B cell (primary cell): ENCODE measurements around the gene PHRF1. TPM values are rescaled to one million over a fixed set of nuclear protein-coding genes. Genes with fewer than 3 reads are reported as not detected.

ENCODE experiments used
- ATAC-seq: fragments of 200-7000 bp; cut with Tn5 transposase; one replicate; pipeline ENCODE4 v1.10.0; 2021; ENCODE audit warnings: low read depth, mild to moderate bottlenecking, moderate number of reproducible peaks, moderate library complexity
- CTCF ChIA-PET: fragments of 350-600 bp; sonication (Branson Sonifier 250); formaldehyde crosslinking; loops from one replicate; lab custom pipeline; 2021; ENCODE audit warnings: antibody characterized with exemption, inconsistent platforms; lab: Charles Lee
- POLR2A ChIA-PET: fragments of 350-600 bp; sonication (Branson Sonifier 250); formaldehyde crosslinking; loops from one replicate; lab custom pipeline; 2021; ENCODE audit warnings: antibody characterized with exemption; lab: Charles Lee
- DNase-seq: peaks from one replicate; pipeline ENCODE4 v3.0.0; 2013
- H2AFZ ChIP-seq: 2 replicates; pipeline ENCODE4 v1.6.1; 2012; ENCODE audit warnings: mild to moderate bottlenecking, low read depth, low read length; ENCODE audit not compliant: insufficient read depth, poor library complexity, severe bottlenecking
- H3K27ac ChIP-seq, 2 donors: 1 replicate in 1 of 2; 2 replicates in 1 of 2; pipeline ENCODE4 v1.5.1; 2012 to 2013; ENCODE audit warnings: low read length in 2 of 2, mild to moderate bottlenecking in 2 of 2, moderate library complexity in 1 of 2
- H3K27me3 ChIP-seq, 4 experiments: fragments of 200-600 bp in 1 of 4; sonication (generic) in 1 of 4; replicated peaks in 1 of 4; 1 replicate in 2 of 4; 2 replicates in 2 of 4; pipeline versions ENCODE4 v1.6.1 to v1.7.0; 2013 to 2016; ENCODE audit warnings: low read length in 3 of 4, mild to moderate bottlenecking in 2 of 4, mixed read lengths in 1 of 4, moderate library complexity in 1 of 4; ENCODE audit not compliant: insufficient read depth in 4 of 4, control insufficient read depth in 3 of 4; ENCODE audit errors: control extremely low read depth in 1 of 4
- H3K36me3 ChIP-seq, 2 experiments: replicated peaks in 1 of 2; 1 replicate in 1 of 2; 2 replicates in 1 of 2; pipeline versions ENCODE4 v1.6.1 to v1.7.1; 2013; ENCODE audit warnings: low read length in 1 of 2; ENCODE audit not compliant: insufficient read depth in 2 of 2, control insufficient read depth in 1 of 2; ENCODE audit errors: control extremely low read depth in 1 of 2, extremely low read depth in 1 of 2
- H3K4me1 ChIP-seq, 2 donors: fragments of 200-600 bp in 1 of 2; sonication (generic) in 1 of 2; 1 replicate in 1 of 2; 2 replicates in 1 of 2; pipeline versions ENCODE4 v1.5.1 to v1.6.1; 2013 to 2017; ENCODE audit warnings: low read length in 2 of 2; ENCODE audit not compliant: control insufficient read depth in 2 of 2, insufficient read depth in 2 of 2
- H3K4me2 ChIP-seq: replicated peaks from 2 replicates; pipeline ENCODE3; 2012; ENCODE audit warnings: mild to moderate bottlenecking, low read depth, low read length; ENCODE audit not compliant: poor library complexity, severe bottlenecking
- H3K4me3 ChIP-seq, 5 experiments: fragments of 200-600 bp in 1 of 5; sonication (generic) in 1 of 5; 1 replicate in 3 of 5; 2 replicates in 2 of 5; pipeline versions ENCODE4 v1.5.1 to v1.7.0; 2011 to 2016; ENCODE audit warnings: low read length in 4 of 5, mild to moderate bottlenecking in 4 of 5, low read depth in 2 of 5, control low read depth in 1 of 5, moderate library complexity in 1 of 5; ENCODE audit not compliant: insufficient read depth in 1 of 5; ENCODE audit errors: control extremely low read depth in 1 of 5, extremely low read depth in 1 of 5
- H3K79me2 ChIP-seq: fragments of 200-600 bp; sonication (generic); one replicate; pipeline ENCODE4 v1.6.0; 2016; ENCODE audit warnings: low read length; ENCODE audit not compliant: control insufficient read depth, insufficient read depth
- H3K9ac ChIP-seq: fragments of 200-600 bp; sonication (generic); 2 replicates; pipeline ENCODE4 v1.6.1; 2017; ENCODE audit warnings: mild to moderate bottlenecking, low read length, moderate library complexity
- H3K9me3 ChIP-seq, 3 donors: one replicate each; pipeline versions ENCODE4 v1.6.1 to v1.7.1; 2013; ENCODE audit warnings: low read length in 2 of 3; ENCODE audit not compliant: control insufficient read depth in 2 of 3, insufficient read depth in 1 of 3; ENCODE audit errors: control extremely low read depth in 1 of 3
- H4K20me1 ChIP-seq: 2 replicates; pipeline ENCODE4 v1.6.0; 2012; ENCODE audit warnings: mild to moderate bottlenecking, low read length; ENCODE audit not compliant: insufficient read depth, control insufficient read depth, poor library complexity, severe bottlenecking
- H3K27ac Mint-ChIP-seq: one replicate; pipeline ENCODE4 v1.8.0; 2021; ENCODE audit warnings: mixed read lengths
- H3K27me3 Mint-ChIP-seq: one replicate; pipeline ENCODE4 v1.8.0; 2021; ENCODE audit warnings: mixed read lengths
- H3K4me1 Mint-ChIP-seq: one replicate; pipeline ENCODE4 v1.8.0; 2021; ENCODE audit warnings: mixed read lengths
- H3K4me3 Mint-ChIP-seq: one replicate; pipeline ENCODE4 v1.8.0; 2021; ENCODE audit warnings: mixed read lengths
- H3K9me3 Mint-ChIP-seq: one replicate; pipeline ENCODE4 v1.8.0; 2022; ENCODE audit warnings: mixed read lengths; ENCODE audit not compliant: insufficient read depth
- CTCF ChIP-seq: fragments of 200-600 bp; IDR thresholded peaks from one replicate; pipeline ENCODE4 v1.8.0; 2022; ENCODE audit warnings: antibody characterized with exemption, mild to moderate bottlenecking
- EZH2 ChIP-seq: IDR thresholded peaks from 2 replicates; pipeline ENCODE4 v1.6.1; 2012; ENCODE audit warnings: borderline replicate concordance, low read depth, mild to moderate bottlenecking, moderate library complexity, low read length; ENCODE audit not compliant: insufficient read depth, poor library complexity, severe bottlenecking
- WGBS: methylation state at CpG from one replicate; pipeline ENCODE4 v1.1.5; 2013; ENCODE audit warnings: missing lambda C conversion rate; ENCODE audit not compliant: insufficient coverage; 5-methylcytosine and 5-hydroxymethylcytosine counted together
- intact Hi-C: fragments of 100-400 bp; cut with micrococcal nuclease; formaldehyde crosslinking; loops from one replicate; pipeline ENCODE4 v1.10.0; 2022
- polyA plus RNA-seq: library from polyadenylated mRNA; depleted of rRNA; stranded (reverse); fragments of >200 nt; gene quantifications from 2 replicates; pipeline ENCODE4 v1.2.3, GENCODE V29; 2012
- total RNA-seq, 2 donors: library from RNA; stranded (reverse); fragments of 120-200 nt in 1 of 2; gene quantifications; 1 replicate in 1 of 2; 2 replicates in 1 of 2; pipeline versions ENCODE4 v1.2.3 to v1.2.4, GENCODE V29; 2013 to 2022

Gene PHRF1
- total and polyA plus RNA-seq, 2 donors (not counting 1 experiment from before 2014, with no cell fraction given): 22.3 to 57.9 TPM

- TF ChIP-seq EZH2 (no peak), CTCF (no peak)
- Mint-ChIP-seq H3K4me1 (peaks cover 16% of the 10 kb centered on the region), H3K27ac (no peak overlapping the region), H3K4me3 (peak overlapping the region; percentile 19), H3K9me3 (no peaks in the 10 kb centered on the region), H3K27me3 (no peaks in the 10 kb centered on the region)
- Histone ChIP-seq H3K4me2 (no peak overlapping the region), H3K27ac (no peak overlapping the region), H3K4me3 (no peak overlapping the region), H4K20me1 (peaks cover 31% of the 10 kb centered on the region), H3K9ac (no peak overlapping the region), H3K36me3 (no peaks in the 10 kb centered on the region), H2AFZ (no peak overlapping the region), H3K4me1 (peaks cover 11 to 27% of the 10 kb centered on the region in 2 donors), H3K27me3 (no peaks in the 10 kb centered on the region), H3K9me3 (no peaks in the 10 kb centered on the region), H3K79me2 (peaks cover 18% of the 10 kb centered on the region)
- ATAC-seq: no peak
- 95% methylated on average over 11 of the region's 12 CpGs for WGBS
- DNase-seq: no peak
- POLR2A ChIA-PET: interaction anchor here (0.8 kb wide), 1 partner anchor 52 kb away, joined by 3 read pairs; the partner anchor contains the start of gene IRF7
- intact Hi-C loops: loop anchor here (5.0 kb wide), 1 partner anchor 183 kb away; the partner anchor contains the start of gene TALDO1
- CTCF ChIA-PET: interaction anchor here (3.3 kb wide), 1 partner anchor 10 kb away, joined by 11 read pairs; no protein-coding TSS in a partner anchor
Measured at GRCh38 chr11:563812-564578, 12.3 kb upstream of the PHRF1 start.
